ENCODE measurements around the gene NRBF2.

Gene NRBF2

DNA sequence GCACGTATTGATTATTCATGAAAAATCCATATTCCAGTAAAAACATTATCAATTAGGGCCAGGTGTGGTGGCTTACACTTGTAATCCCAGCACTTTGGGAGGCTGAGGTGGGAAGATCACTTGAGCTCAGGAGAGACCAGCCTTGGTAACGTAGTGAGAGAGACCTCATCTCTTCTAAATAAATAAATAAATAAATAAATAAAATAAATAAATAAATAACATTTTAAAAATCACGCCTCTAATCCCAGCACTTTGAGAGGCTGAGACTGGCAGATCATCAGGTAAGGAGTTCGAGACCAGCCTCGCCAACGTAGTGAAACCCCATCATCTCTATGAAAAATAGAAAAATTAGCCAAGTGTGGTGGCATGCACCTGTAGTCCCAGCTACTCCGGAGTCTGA, 32.1 kb downstream of the NRBF2 start:
- no peak overlapping the region for H3K4me3 ChIP-seq (ENCODE audit: low read length)
- TF ChIP-seq CTCF (conservative IDR thresholded peaks at IDR 0.05; ENCODE audit: low read depth, low read length): no peak
- DNase-seq (ENCODE audit: low read depth): no peak

- peak; percentile 46 for DNase-seq (ENCODE audit: low read depth)
- no peak overlapping the region for H3K4me3 ChIP-seq (ENCODE audit: low read length)
- peak; percentile 79 for TF ChIP-seq CTCF (conservative IDR thresholded peaks at IDR 0.05; ENCODE audit: low read depth, low read length)
Observed at GRCh38 chr10:63166742-63167258, 33.7 kb downstream of the NRBF2 start.

DNA sequence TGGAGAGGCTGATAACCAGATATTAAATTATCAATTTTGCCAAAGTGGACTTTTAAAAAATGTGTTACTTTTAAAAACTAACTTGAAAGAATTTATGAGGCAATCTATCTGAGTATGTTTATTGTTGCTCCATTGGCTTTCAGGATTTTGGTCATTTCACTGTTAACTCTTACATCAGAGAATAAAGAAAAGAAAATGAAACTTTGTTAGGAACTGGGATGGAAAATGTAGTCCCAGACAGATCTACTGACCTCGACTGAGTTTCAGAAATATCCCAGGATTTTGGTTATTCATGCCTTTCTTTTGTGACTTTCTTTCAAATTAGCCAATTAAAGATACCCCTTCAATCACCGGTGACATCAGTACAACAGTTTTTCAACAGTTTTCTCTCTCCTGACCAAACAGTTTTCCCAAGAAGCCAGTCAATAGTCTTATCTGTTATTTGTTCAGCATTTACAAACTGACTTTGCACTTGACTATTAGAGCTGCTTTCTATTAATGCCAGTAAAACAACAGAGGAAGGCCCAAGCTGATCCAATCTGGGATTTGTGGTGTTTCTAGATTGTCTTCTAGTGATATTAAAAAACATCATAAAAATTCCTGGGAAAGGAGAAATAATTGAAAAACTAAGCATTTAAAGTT, 35.8 kb downstream of the NRBF2 start:
- no peak for DNase-seq (ENCODE audit: low read depth)
- TF ChIP-seq CTCF (conservative IDR thresholded peaks at IDR 0.05; ENCODE audit: low read depth, low read length): no peak
- no peak overlapping the region for H3K4me3 ChIP-seq (ENCODE audit: low read length)

DNA sequence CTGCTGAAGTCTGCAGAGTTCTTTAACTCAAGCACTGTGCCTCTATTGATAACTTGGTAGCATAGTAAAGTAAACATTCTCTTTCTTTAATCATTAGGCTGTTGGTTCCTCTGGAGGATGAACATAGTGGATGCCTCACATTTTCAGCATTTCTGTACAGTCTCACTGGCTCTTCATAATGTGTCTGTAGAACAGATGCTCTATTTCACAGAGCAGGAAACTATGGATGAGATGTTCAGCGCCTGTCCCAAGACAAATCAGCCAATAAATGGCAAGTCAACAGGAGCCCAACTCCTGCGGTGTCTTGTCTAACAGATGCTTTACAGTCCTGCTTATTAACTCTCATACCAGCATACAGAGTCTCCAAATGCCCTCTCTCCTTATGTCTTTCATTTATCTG, 36.5 kb downstream of the NRBF2 start:
- H3K4me3 ChIP-seq (ENCODE audit: low read length): no peak overlapping the region
- no peak for TF ChIP-seq CTCF (conservative IDR thresholded peaks at IDR 0.05; ENCODE audit: low read depth, low read length)
- DNase-seq (ENCODE audit: low read depth): no peak

- no peak for DNase-seq (ENCODE audit: low read depth)
- TF ChIP-seq CTCF (conservative IDR thresholded peaks at IDR 0.05; ENCODE audit: low read depth, low read length): no peak
- no peak overlapping the region for H3K4me3 ChIP-seq (ENCODE audit: low read length)
Observed at GRCh38 chr10:63171255-63171855, 38.2 kb downstream of the NRBF2 start.

DNA sequence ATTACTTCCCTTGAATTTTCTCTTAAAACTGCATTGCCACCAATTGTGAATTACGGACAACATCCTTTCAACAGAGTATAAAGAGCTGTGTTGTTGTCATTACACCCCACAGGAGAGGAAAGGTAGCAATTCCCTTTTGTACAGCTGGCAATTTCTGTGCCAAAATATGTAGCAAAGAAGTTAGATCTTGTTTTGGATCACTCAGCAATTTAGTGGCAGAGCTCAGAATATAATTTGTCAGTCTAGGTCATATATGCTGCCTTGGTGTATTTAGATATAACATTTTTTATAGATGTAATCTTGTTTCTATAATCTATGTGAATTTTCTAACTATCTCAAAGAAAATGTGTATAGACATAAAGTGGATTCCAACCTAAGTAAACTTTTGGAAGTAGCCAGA, 38.8 kb downstream of the NRBF2 start:
- no peak for DNase-seq (ENCODE audit: low read depth)
- no peak overlapping the region for H3K4me3 ChIP-seq (ENCODE audit: low read length)
- no peak for TF ChIP-seq CTCF (conservative IDR thresholded peaks at IDR 0.05; ENCODE audit: low read depth, low read length)

Data from retinal pigment epithelial cell (primary cell).